GM12872 (cell line): Measurements from ENCODE around the gene POLR3GL.

Experiments
- CTCF ChIP-seq: IDR thresholded peaks from 3 replicates; pipeline ENCODE4 v1.5.1; 2011; ENCODE audit warnings: low read depth, mild to moderate bottlenecking, low read length, moderate library complexity; ENCODE audit not compliant: insufficient read depth

Gene POLR3GL

GRCh38 chr1:145964328-145965118 is at the start of gene POLR3GL, which contains the start of gene ANKRD34A:
POLR3GL (plus strand) TSS chr1:145964690; CDS start chr1:145974866, 10,176 bp downstream.
ANKRD34A (minus strand) TSS chr1:145964575; CDS start chr1:145961759, 2,816 bp downstream.
- 0 out of 3 replicates have a peak, but pooled peaks have one; percentile 1 for TF ChIP-seq CTCF

- no peak for TF ChIP-seq CTCF
These were observed 47.7 kb upstream of the POLR3GL start for GRCh38 chr1:145916745-145917144.

GRCh38 chr1:145917595-145917994 is 46.9 kb upstream of the POLR3GL start:
- TF ChIP-seq CTCF: no peak

- no peak for TF ChIP-seq CTCF
These were observed 46.1 kb upstream of the POLR3GL start, which contains the start of gene PEX11B for GRCh38 chr1:145918144-145918991. PEX11B (minus strand) TSS chr1:145918717; CDS start chr1:145918688, 29 bp downstream.

- no peak for TF ChIP-seq CTCF
These were observed 45.2 kb upstream of the POLR3GL start for GRCh38 chr1:145918992-145919939.

GRCh38 chr1:145922266-145922665 is 42.2 kb upstream of the POLR3GL start:
- no peak for TF ChIP-seq CTCF
